ENCODE results near the gene CHIA. TPM values are rescaled to one million over a fixed set of nuclear protein-coding genes. Genes with fewer than 3 reads are reported as not detected.

CHIA gene
- total and polyA plus RNA-seq, 2 of the 13 experiments (the other 11 are each of a cell fraction or from before 2014, with no cell fraction given): not detected

DNA sequence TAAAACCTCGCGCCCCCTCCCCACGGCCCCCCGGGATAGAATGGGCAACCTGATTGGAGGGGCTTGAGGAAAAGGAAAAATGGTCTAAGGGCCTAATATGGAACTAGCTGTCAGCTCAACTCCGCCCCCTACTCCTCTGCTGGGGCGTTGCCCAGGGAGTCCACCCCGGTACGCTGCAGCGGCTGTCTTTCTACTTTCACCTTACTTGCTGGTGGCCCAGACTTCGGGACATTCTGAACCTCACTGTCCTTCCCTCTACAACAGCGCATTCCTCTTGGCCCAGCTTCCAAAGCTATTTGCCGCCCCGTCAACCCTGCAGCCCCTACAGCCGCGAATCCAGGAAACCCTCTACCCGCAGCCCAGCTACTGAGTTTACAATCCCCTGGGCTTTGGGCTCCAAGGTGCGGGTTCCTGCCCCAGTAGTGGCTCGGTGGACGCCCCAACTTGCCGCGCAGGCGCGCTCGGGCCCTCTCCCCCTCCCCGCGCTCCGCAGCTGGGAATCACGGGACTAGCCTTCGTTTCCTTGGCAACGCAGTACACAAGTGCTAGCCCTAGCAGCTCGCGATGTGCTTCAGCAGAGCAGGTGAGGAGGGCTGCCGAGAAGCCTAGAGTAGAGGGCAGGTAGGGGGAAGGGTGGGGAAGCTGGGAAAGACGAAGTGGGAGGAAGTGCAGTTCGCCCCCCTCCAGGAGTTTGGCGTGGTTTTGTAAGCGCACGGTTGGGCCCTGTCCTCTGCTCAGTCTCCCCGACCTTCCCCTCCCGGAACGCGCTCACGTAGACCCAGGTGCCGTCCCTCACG, 55.6 kb downstream of the CHIA start (continued):
- TF ChIP-seq, protein P1, sequence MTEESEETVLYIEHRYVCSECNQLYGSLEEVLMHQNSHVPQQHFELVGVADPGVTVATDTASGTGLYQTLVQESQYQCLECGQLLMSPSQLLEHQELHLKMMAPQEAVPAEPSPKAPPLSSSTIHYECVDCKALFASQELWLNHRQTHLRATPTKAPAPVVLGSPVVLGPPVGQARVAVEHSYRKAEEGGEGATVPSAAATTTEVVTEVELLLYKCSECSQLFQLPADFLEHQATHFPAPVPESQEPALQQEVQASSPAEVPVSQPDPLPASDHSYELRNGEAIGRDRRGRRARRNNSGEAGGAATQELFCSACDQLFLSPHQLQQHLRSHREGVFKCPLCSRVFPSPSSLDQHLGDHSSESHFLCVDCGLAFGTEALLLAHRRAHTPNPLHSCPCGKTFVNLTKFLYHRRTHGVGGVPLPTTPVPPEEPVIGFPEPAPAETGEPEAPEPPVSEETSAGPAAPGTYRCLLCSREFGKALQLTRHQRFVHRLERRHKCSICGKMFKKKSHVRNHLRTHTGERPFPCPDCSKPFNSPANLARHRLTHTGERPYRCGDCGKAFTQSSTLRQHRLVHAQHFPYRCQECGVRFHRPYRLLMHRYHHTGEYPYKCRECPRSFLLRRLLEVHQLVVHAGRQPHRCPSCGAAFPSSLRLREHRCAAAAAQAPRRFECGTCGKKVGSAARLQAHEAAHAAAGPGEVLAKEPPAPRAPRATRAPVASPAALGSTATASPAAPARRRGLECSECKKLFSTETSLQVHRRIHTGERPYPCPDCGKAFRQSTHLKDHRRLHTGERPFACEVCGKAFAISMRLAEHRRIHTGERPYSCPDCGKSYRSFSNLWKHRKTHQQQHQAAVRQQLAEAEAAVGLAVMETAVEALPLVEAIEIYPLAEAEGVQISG (CRISPR knock-in tag; IDR thresholded peaks at IDR 0.05): peak; percentile 48; the same call in 1 of the 2 replicates
- TF ChIP-seq KDM5A (IDR thresholded peaks at IDR 0.05; ENCODE audit: borderline replicate concordance, low read length) (no peak; the same call in 1 of the 2 replicates), ARNT2 (CRISPR knock-in tag; IDR thresholded peaks at IDR 0.05; ENCODE audit: low read depth) (0 out of 2 replicates have a peak, but pooled peaks have one; percentile 46), IKZF1 (IDR thresholded peaks at IDR 0.05) (no peak), MEIS2 (CRISPR knock-in tag; IDR thresholded peaks at IDR 0.05) (peak; percentile 6; the same call in 1 of the 2 replicates), ZNF468 (CRISPR knock-in tag; IDR thresholded peaks at IDR 0.05) (no peak), ZNF749 (CRISPR knock-in tag; IDR thresholded peaks at IDR 0.05; ENCODE audit: borderline replicate concordance) (no peak), ZNF10 (CRISPR knock-in tag; IDR thresholded peaks at IDR 0.05; ENCODE audit: borderline replicate concordance, low read depth) (no peak), SALL1 (CRISPR knock-in tag; IDR thresholded peaks at IDR 0.05) (peak; percentile 54), TBX3 (IDR thresholded peaks at IDR 0.05; ENCODE audit: borderline replicate concordance) (no peak), SAFB2 (CRISPR knock-in tag; IDR thresholded peaks at IDR 0.05; ENCODE audit: borderline replicate concordance, low read depth) (no peak), FOXA1 (IDR thresholded peaks at IDR 0.05) (no peak), FOXA1 (CRISPR knock-in tag; IDR thresholded peaks at IDR 0.05) (0 out of 2 replicates have a peak, but pooled peaks have one; percentile 52)
- TF ChIP-seq, protein P2, sequence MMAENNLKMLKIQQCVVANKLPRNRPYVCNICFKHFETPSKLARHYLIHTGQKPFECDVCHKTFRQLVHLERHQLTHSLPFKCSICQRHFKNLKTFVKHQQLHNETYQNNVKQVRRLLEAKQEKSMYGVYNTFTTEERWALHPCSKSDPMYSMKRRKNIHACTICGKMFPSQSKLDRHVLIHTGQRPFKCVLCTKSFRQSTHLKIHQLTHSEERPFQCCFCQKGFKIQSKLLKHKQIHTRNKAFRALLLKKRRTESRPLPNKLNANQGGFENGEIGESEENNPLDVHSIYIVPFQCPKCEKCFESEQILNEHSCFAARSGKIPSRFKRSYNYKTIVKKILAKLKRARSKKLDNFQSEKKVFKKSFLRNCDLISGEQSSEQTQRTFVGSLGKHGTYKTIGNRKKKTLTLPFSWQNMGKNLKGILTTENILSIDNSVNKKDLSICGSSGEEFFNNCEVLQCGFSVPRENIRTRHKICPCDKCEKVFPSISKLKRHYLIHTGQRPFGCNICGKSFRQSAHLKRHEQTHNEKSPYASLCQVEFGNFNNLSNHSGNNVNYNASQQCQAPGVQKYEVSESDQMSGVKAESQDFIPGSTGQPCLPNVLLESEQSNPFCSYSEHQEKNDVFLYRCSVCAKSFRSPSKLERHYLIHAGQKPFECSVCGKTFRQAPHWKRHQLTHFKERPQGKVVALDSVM (CRISPR knock-in tag; IDR thresholded peaks at IDR 0.05): no peak
- TF ChIP-seq, protein P3, sequence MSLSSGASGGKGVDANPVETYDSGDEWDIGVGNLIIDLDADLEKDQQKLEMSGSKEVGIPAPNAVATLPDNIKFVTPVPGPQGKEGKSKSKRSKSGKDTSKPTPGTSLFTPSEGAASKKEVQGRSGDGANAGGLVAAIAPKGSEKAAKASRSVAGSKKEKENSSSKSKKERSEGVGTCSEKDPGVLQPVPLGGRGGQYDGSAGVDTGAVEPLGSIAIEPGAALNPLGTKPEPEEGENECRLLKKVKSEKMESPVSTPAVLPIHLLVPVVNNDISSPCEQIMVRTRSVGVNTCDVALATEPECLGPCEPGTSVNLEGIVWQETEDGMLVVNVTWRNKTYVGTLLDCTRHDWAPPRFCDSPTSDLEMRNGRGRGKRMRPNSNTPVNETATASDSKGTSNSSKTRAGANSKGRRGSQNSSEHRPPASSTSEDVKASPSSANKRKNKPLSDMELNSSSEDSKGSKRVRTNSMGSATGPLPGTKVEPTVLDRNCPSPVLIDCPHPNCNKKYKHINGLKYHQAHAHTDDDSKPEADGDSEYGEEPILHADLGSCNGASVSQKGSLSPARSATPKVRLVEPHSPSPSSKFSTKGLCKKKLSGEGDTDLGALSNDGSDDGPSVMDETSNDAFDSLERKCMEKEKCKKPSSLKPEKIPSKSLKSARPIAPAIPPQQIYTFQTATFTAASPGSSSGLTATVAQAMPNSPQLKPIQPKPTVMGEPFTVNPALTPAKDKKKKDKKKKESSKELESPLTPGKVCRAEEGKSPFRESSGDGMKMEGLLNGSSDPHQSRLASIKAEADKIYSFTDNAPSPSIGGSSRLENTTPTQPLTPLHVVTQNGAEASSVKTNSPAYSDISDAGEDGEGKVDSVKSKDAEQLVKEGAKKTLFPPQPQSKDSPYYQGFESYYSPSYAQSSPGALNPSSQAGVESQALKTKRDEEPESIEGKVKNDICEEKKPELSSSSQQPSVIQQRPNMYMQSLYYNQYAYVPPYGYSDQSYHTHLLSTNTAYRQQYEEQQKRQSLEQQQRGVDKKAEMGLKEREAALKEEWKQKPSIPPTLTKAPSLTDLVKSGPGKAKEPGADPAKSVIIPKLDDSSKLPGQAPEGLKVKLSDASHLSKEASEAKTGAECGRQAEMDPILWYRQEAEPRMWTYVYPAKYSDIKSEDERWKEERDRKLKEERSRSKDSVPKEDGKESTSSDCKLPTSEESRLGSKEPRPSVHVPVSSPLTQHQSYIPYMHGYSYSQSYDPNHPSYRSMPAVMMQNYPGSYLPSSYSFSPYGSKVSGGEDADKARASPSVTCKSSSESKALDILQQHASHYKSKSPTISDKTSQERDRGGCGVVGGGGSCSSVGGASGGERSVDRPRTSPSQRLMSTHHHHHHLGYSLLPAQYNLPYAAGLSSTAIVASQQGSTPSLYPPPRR (CRISPR knock-in tag; IDR thresholded peaks at IDR 0.05; ENCODE audit: borderline replicate concordance): no peak
- TF ChIP-seq, protein P4, sequence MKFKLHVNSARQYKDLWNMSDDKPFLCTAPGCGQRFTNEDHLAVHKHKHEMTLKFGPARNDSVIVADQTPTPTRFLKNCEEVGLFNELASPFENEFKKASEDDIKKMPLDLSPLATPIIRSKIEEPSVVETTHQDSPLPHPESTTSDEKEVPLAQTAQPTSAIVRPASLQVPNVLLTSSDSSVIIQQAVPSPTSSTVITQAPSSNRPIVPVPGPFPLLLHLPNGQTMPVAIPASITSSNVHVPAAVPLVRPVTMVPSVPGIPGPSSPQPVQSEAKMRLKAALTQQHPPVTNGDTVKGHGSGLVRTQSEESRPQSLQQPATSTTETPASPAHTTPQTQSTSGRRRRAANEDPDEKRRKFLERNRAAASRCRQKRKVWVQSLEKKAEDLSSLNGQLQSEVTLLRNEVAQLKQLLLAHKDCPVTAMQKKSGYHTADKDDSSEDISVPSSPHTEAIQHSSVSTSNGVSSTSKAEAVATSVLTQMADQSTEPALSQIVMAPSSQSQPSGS (CRISPR knock-in tag; IDR thresholded peaks at IDR 0.05): no peak
- TF ChIP-seq, protein P5, sequence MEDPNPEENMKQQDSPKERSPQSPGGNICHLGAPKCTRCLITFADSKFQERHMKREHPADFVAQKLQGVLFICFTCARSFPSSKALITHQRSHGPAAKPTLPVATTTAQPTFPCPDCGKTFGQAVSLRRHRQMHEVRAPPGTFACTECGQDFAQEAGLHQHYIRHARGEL (CRISPR knock-in tag; IDR thresholded peaks at IDR 0.05): no peak

Measured in HepG2 (cell line).